ENCODE measurements around the gene KIAA0040.
A peak's percentile ranks its signal among the peaks of the same experiment; 100 is the strongest.

Gene KIAA0040

GRCh38 chr1:175171036-175171913, 21.3 kb downstream of the KIAA0040 start:
- Mint-ChIP-seq H3K27ac (no peak overlapping the region), H3K27me3 (no peaks in the 10 kb centered on the region), H3K4me1 (ENCODE audit: low read depth) (peaks cover 24% of the 10 kb centered on the region), H3K9me3 (no peaks in the 10 kb centered on the region), H3K36me3 (ENCODE audit: low read depth) (peaks cover 93% of the 10 kb centered on the region), H3K4me3 (no peak overlapping the region)
- intact Hi-C loops (cut with micrococcal nuclease): no loop called here

GRCh38 chr1:175169286-175170018, 23.1 kb downstream of the KIAA0040 start:
- H3K27me3 Mint-ChIP-seq: no peaks in the 10 kb centered on the region
- peak overlapping the region; percentile 12 for H3K27ac Mint-ChIP-seq
- peaks cover 24% of the 10 kb centered on the region for H3K4me1 Mint-ChIP-seq (ENCODE audit: low read depth)
- intact Hi-C loops (cut with micrococcal nuclease): no loop called here
- H3K9me3 Mint-ChIP-seq: no peaks in the 10 kb centered on the region
- peaks cover 94% of the 10 kb centered on the region for H3K36me3 Mint-ChIP-seq (ENCODE audit: low read depth)
- no peak overlapping the region for H3K4me3 Mint-ChIP-seq

GRCh38 chr1:175168782-175169181, 23.8 kb downstream of the KIAA0040 start:
- peaks cover 94% of the 10 kb centered on the region for H3K36me3 Mint-ChIP-seq (ENCODE audit: low read depth)
- H3K4me3 Mint-ChIP-seq: no peak overlapping the region
- no peaks in the 10 kb centered on the region for H3K27me3 Mint-ChIP-seq
- no peaks in the 10 kb centered on the region for H3K9me3 Mint-ChIP-seq
- H3K27ac Mint-ChIP-seq: no peak overlapping the region
- peaks cover 24% of the 10 kb centered on the region for H3K4me1 Mint-ChIP-seq (ENCODE audit: low read depth)
- intact Hi-C loops (cut with micrococcal nuclease): no loop called here

GRCh38 chr1:175167861-175168260, 24.7 kb downstream of the KIAA0040 start:
- H3K4me3 Mint-ChIP-seq: no peak overlapping the region
- no peak overlapping the region for H3K27ac Mint-ChIP-seq
- no peaks in the 10 kb centered on the region for H3K27me3 Mint-ChIP-seq
- peaks cover 24% of the 10 kb centered on the region for H3K4me1 Mint-ChIP-seq (ENCODE audit: low read depth)
- peaks cover 94% of the 10 kb centered on the region for H3K36me3 Mint-ChIP-seq (ENCODE audit: low read depth)
- no peaks in the 10 kb centered on the region for H3K9me3 Mint-ChIP-seq
- intact Hi-C loops (cut with micrococcal nuclease): no loop called here

- intact Hi-C loops (cut with micrococcal nuclease): no loop called here
- Mint-ChIP-seq H3K9me3 (no peaks in the 10 kb centered on the region), H3K4me3 (no peak overlapping the region), H3K36me3 (ENCODE audit: low read depth) (peaks cover 94% of the 10 kb centered on the region), H3K27ac (no peak overlapping the region), H3K4me1 (ENCODE audit: low read depth) (peaks cover 24% of the 10 kb centered on the region), H3K27me3 (no peaks in the 10 kb centered on the region)
These were observed 25.8 kb downstream of the KIAA0040 start for GRCh38 chr1:175166746-175167145.

- intact Hi-C loops (cut with micrococcal nuclease): no loop called here
- H3K4me3 Mint-ChIP-seq: no peak overlapping the region
- peaks cover 94% of the 10 kb centered on the region for H3K36me3 Mint-ChIP-seq (ENCODE audit: low read depth)
- no peaks in the 10 kb centered on the region for H3K9me3 Mint-ChIP-seq
- no peak overlapping the region for H3K27ac Mint-ChIP-seq
- H3K4me1 Mint-ChIP-seq (ENCODE audit: low read depth): peaks cover 11% of the 10 kb centered on the region
- H3K27me3 Mint-ChIP-seq: no peaks in the 10 kb centered on the region
These were observed 27.8 kb downstream of the KIAA0040 start for GRCh38 chr1:175164751-175165150.

- H3K27ac Mint-ChIP-seq: no peak overlapping the region
- H3K4me1 Mint-ChIP-seq (ENCODE audit: low read depth): peaks cover 2% of the 10 kb centered on the region
- no peaks in the 10 kb centered on the region for H3K27me3 Mint-ChIP-seq
- H3K36me3 Mint-ChIP-seq (ENCODE audit: low read depth): peaks cover 94% of the 10 kb centered on the region
- no peaks in the 10 kb centered on the region for H3K9me3 Mint-ChIP-seq
- H3K4me3 Mint-ChIP-seq: no peak overlapping the region
- intact Hi-C loops (cut with micrococcal nuclease): no loop called here
These were observed 28.9 kb downstream of the KIAA0040 start for GRCh38 chr1:175163702-175164101.

GRCh38 chr1:175162955-175163354, 29.6 kb downstream of the KIAA0040 start:
- H3K9me3 Mint-ChIP-seq: no peaks in the 10 kb centered on the region
- H3K36me3 Mint-ChIP-seq (ENCODE audit: low read depth): peaks cover 96% of the 10 kb centered on the region
- H3K27ac Mint-ChIP-seq: no peak overlapping the region
- intact Hi-C loops (cut with micrococcal nuclease): no loop called here
- no peaks in the 10 kb centered on the region for H3K4me1 Mint-ChIP-seq (ENCODE audit: low read depth)
- H3K27me3 Mint-ChIP-seq: no peaks in the 10 kb centered on the region
- no peak overlapping the region for H3K4me3 Mint-ChIP-seq

- Mint-ChIP-seq H3K27ac (no peak overlapping the region), H3K4me1 (ENCODE audit: low read depth) (no peaks in the 10 kb centered on the region), H3K36me3 (ENCODE audit: low read depth) (peaks cover 55% of the 10 kb centered on the region), H3K9me3 (no peaks in the 10 kb centered on the region), H3K4me3 (no peak overlapping the region), H3K27me3 (peaks cover 9% of the 10 kb centered on the region)
- intact Hi-C loops (cut with micrococcal nuclease): loop anchor here (2.0 to 10.0 kb wide), 2 partner anchors 57 to 587 kb away; partner anchors contain the start of gene TNR
These were observed 34.4 kb downstream of the KIAA0040 start for GRCh38 chr1:175158170-175158591.

GRCh38 chr1:175157200-175157599, 35.4 kb downstream of the KIAA0040 start:
- H3K4me1 Mint-ChIP-seq (ENCODE audit: low read depth): no peaks in the 10 kb centered on the region
- H3K36me3 Mint-ChIP-seq (ENCODE audit: low read depth): peaks cover 46% of the 10 kb centered on the region
- H3K27ac Mint-ChIP-seq: no peak overlapping the region
- peaks cover 13% of the 10 kb centered on the region for H3K27me3 Mint-ChIP-seq
- no peaks in the 10 kb centered on the region for H3K9me3 Mint-ChIP-seq
- intact Hi-C loops (cut with micrococcal nuclease): loop anchor here (10.0 kb wide), 1 partner anchor 588 kb away; the partner anchor contains the start of gene TNR
- no peak overlapping the region for H3K4me3 Mint-ChIP-seq

- Mint-ChIP-seq H3K27me3 (peaks cover 19% of the 10 kb centered on the region), H3K9me3 (no peaks in the 10 kb centered on the region), H3K36me3 (ENCODE audit: low read depth) (peaks cover 35% of the 10 kb centered on the region), H3K4me3 (no peak overlapping the region), H3K27ac (no peak overlapping the region), H3K4me1 (ENCODE audit: low read depth) (no peaks in the 10 kb centered on the region)
- intact Hi-C loops (cut with micrococcal nuclease): loop anchor here (10.0 kb wide), 1 partner anchor 589 kb away; the partner anchor contains the start of gene TNR
These were observed 36.6 kb downstream of the KIAA0040 start for GRCh38 chr1:175155936-175156335.

GRCh38 chr1:175155473-175155856, 37.1 kb downstream of the KIAA0040 start:
- H3K9me3 Mint-ChIP-seq: no peaks in the 10 kb centered on the region
- H3K36me3 Mint-ChIP-seq (ENCODE audit: low read depth): peaks cover 30% of the 10 kb centered on the region
- intact Hi-C loops (cut with micrococcal nuclease): loop anchor here (10.0 kb wide), 1 partner anchor 589 kb away; the partner anchor contains the start of gene TNR
- no peak overlapping the region for H3K4me3 Mint-ChIP-seq
- peaks cover 23% of the 10 kb centered on the region for H3K27me3 Mint-ChIP-seq
- H3K4me1 Mint-ChIP-seq (ENCODE audit: low read depth): no peaks in the 10 kb centered on the region
- H3K27ac Mint-ChIP-seq: no peak overlapping the region

- no peaks in the 10 kb centered on the region for H3K4me1 Mint-ChIP-seq (ENCODE audit: low read depth)
- H3K27ac Mint-ChIP-seq: no peak overlapping the region
- intact Hi-C loops (cut with micrococcal nuclease): loop anchor here (10.0 kb wide), 1 partner anchor 590 kb away; the partner anchor contains the start of gene TNR
- H3K4me3 Mint-ChIP-seq: no peak overlapping the region
- H3K9me3 Mint-ChIP-seq: no peaks in the 10 kb centered on the region
- peaks cover 24% of the 10 kb centered on the region for H3K36me3 Mint-ChIP-seq (ENCODE audit: low read depth)
- H3K27me3 Mint-ChIP-seq: peaks cover 23% of the 10 kb centered on the region
These were observed 37.7 kb downstream of the KIAA0040 start for GRCh38 chr1:175154629-175155472.

Measured in dendritic cell treated with granulocyte-macrophage colony-stimulating factor and Interleukin-4, amounts not matched to agents 40 ng/mL and 50 ng/mL, for 4 days (primary cell).